ENCODE data around the gene BBS9.
"Not testable (repeated sequence)": the region's sequence is repeated elsewhere in the genome, so short reads cannot be mapped to it uniquely, and the experiment has no call there.

The BBS9 gene

DNA sequence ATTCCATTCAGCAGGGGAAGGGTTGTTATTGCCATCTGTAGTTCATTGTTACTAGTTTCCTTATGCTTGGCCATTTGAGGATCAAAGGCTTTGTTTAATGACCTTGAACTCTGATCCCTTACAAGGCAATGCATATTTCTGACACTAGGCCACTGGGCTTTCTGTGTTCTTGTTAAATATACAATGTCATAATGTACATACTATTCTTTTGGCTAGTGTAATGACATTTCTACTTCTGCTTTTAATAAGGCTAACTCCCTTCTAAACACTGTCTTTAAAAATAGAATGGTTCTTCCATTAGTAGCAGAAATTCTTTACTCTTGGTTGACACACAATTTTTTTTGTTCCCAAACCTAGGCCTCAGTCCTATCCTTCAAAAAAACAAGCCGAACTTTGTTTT, 86.6 kb downstream of the BBS9 start:
- no peak overlapping the region for H3K4me3 ChIP-seq (ENCODE audit: low read depth, low read length)
- TF ChIP-seq, protein P1, sequence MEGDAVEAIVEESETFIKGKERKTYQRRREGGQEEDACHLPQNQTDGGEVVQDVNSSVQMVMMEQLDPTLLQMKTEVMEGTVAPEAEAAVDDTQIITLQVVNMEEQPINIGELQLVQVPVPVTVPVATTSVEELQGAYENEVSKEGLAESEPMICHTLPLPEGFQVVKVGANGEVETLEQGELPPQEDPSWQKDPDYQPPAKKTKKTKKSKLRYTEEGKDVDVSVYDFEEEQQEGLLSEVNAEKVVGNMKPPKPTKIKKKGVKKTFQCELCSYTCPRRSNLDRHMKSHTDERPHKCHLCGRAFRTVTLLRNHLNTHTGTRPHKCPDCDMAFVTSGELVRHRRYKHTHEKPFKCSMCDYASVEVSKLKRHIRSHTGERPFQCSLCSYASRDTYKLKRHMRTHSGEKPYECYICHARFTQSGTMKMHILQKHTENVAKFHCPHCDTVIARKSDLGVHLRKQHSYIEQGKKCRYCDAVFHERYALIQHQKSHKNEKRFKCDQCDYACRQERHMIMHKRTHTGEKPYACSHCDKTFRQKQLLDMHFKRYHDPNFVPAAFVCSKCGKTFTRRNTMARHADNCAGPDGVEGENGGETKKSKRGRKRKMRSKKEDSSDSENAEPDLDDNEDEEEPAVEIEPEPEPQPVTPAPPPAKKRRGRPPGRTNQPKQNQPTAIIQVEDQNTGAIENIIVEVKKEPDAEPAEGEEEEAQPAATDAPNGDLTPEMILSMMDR (IDR thresholded peaks at IDR 0.05; ENCODE audit: low read depth, low read length, missing control alignments) = no peak
- DNase-seq (ENCODE audit: low read depth) = no peak

DNA sequence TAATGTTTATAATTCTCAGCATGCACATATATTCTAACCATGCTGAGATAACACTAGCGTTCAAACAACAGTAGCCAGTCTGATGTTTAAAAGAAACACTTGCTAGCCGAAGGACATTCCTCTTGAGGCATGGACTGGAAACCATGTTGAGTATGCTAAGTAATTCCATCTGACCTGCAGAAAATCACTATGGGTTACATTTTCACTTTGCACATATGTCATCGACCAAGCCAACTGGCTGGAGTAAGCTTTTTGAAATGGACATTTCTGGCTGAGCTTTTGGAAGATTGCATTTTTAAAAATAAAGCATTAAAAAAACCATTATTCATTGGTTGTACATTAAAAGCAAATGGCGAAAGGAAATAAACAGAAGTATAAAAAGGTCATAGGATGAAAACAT, 88.2 kb downstream of the BBS9 start:
- no peak for DNase-seq (ENCODE audit: low read depth)
- no peak overlapping the region for H3K4me3 ChIP-seq (ENCODE audit: low read depth, low read length)
- TF ChIP-seq, protein P1 (IDR thresholded peaks at IDR 0.05; ENCODE audit: low read depth, low read length, missing control alignments) = no peak

DNA sequence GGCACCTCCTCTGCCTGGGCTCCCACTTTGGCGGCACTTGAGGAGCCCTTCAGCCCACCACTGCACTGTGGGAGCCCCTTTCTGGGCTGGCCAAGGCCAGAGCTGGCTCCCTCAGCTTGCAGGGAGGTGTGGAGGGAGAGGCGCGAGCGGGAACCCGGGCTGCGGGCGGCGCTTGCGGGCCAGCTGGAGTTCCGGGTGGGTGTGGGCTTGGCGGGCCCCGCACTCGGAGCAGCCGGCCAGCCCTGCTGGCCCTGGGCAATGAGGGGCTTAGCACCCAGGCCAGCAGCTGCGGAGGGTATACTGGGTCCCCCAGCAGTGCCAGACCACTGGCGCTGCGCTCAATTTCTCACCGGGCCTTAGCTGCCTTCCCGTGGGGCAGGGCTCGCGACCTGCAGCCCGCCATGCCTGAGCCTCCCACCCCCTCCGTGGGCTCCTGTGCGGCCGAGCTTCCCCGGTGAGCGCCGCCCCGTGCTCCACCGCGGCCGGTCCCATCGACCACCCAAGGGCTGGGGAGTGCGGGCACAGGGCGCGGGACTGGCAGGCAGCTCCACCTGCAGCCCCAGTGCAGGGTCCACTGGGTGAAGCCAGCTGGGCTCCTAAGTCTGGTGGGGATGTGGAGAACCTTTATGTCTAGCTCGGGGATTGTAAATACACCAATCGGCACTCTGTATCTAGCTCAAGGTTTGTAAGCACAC, 89.6 kb downstream of the BBS9 start:
- DNase-seq (ENCODE audit: low read depth); H3K4me3 ChIP-seq (ENCODE audit: low read depth, low read length): not testable (repeated sequence)

DNA sequence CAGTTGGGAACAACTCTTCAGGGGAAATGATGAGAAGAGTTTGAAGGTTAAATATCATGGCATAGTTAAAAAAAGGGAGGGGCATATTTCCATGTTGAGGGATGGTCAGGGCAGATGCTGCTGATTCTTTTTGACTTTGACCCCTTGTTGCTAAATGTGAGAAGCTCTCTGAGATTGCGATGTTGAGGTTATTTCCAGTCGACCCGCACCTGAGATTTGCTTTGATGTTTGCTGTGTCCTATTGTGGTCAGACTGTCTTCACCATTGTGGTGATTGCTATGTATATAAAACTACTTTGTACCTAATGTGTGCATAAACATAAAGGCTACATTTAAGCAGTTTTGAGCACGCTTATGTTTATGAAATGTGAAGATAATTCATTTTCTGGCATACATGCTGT, 90.9 kb downstream of the BBS9 start:
- TF ChIP-seq, protein P1 (IDR thresholded peaks at IDR 0.05; ENCODE audit: low read depth, low read length, missing control alignments) = no peak

DNA sequence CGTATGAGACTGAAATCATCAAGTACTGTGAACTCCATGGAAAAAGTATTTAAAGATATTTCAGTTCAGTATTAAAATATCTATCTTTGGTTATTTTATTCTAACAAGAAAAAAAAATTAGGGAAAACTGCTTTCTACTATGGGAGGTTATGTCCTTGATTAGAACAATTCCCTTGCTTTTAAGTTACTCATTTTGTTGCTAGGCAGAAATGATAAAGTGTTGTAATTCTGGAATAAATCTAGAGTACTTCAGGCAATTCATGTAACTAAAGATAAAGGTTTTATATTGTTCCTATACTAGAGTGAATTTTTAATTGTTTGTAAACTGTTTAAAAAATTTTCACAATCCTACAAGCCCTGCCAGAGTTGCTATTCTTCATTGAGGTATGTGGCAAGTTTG, 92.0 kb downstream of the BBS9 start:
- H3K4me3 ChIP-seq (ENCODE audit: low read depth, low read length) = no peak overlapping the region
- TF ChIP-seq, protein P1 (IDR thresholded peaks at IDR 0.05; ENCODE audit: low read depth, low read length, missing control alignments) = no peak
- DNase-seq (ENCODE audit: low read depth) = no peak

More for the DNA sequence above, 90.9 kb downstream of the BBS9 start:
- DNase-seq (ENCODE audit: low read depth) = no peak
- no peak overlapping the region for H3K4me3 ChIP-seq (ENCODE audit: low read depth, low read length)

DNA sequence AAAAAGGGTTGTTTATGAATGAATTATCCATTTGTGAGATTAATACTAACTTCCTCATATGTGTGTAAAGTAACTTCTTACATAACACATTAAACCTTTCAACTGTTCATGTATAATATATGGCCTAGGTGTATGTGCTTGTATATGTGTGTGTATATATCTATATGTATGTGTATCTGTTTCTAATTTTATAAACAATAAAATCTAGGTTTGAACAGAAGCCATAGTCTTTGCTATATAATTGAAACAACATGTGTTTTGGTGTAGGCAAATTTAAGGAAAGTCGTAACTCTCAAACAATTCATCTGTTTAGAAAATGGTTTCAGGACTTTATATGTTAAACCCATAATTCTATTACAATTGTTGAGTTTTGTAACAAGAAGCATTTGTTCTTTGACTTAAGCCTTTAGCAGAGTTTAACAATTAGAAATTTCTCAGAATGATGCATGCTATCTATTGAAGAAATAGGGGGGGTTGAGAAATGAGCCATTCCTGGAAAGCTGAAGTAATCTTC, 103.3 kb downstream of the BBS9 start:
- TF ChIP-seq, protein P1 (IDR thresholded peaks at IDR 0.05; ENCODE audit: low read depth, low read length, missing control alignments) = no peak
- no peak for DNase-seq (ENCODE audit: low read depth)
- H3K4me3 ChIP-seq (ENCODE audit: low read depth, low read length) = no peak overlapping the region

DNA sequence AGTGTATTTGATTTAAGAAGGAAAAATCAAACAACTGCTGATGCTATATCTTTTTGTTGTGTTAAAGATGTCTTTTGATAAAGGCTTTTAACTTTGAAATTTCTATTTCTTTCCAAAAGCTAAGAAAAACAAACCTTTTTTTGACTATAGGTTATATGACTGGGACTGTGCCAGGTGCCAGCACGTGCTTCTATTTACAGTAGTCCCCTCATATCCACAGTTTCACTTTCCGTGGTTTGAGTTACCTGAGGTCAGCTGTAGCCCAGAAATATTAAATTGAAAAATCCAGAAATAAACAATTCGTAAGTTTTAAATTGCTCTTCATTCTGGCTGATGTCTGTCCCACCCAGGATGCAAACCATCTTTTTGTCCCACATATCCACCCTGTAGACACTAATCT, 104.3 kb downstream of the BBS9 start:
- TF ChIP-seq, protein P1 (IDR thresholded peaks at IDR 0.05; ENCODE audit: low read depth, low read length, missing control alignments) = no peak
- H3K4me3 ChIP-seq (ENCODE audit: low read depth, low read length) = no peak overlapping the region
- no peak for DNase-seq (ENCODE audit: low read depth)

All from GM12864 (cell line).